Amygdala (tissue), 56 donors: ENCODE results near the gene TCF7L1.

Experiments
- DNase-seq, 56 donors: peaks; one replicate each; lab custom pipeline; 2025; lab: John Stamatoyannopoulos, UW

The TCF7L1 gene

GRCh38 chr2:85213901-85214512, 80.8 kb downstream of the TCF7L1 start:
- DNase-seq, result no peak

DNA sequence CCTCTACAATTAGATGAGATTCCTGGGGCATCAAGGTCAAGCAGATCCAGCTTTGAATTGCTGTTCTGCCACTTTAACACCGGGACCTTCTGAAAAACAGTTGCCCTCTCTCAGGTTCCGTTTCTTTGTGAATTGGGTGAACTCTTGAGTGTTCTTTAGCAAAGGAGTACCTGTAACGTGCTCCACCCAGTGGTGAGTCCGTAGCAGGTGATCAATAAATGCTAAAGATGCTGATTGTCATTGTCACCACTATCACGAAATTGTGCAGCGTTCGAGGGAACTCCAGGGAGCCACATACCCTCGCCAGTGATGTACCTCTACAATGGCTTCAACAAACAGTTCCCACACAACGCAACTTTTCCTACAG, 81.9 kb downstream of the TCF7L1 start:
- peak in 1 of 56 donors; percentile 35 for DNase-seq

DNA sequence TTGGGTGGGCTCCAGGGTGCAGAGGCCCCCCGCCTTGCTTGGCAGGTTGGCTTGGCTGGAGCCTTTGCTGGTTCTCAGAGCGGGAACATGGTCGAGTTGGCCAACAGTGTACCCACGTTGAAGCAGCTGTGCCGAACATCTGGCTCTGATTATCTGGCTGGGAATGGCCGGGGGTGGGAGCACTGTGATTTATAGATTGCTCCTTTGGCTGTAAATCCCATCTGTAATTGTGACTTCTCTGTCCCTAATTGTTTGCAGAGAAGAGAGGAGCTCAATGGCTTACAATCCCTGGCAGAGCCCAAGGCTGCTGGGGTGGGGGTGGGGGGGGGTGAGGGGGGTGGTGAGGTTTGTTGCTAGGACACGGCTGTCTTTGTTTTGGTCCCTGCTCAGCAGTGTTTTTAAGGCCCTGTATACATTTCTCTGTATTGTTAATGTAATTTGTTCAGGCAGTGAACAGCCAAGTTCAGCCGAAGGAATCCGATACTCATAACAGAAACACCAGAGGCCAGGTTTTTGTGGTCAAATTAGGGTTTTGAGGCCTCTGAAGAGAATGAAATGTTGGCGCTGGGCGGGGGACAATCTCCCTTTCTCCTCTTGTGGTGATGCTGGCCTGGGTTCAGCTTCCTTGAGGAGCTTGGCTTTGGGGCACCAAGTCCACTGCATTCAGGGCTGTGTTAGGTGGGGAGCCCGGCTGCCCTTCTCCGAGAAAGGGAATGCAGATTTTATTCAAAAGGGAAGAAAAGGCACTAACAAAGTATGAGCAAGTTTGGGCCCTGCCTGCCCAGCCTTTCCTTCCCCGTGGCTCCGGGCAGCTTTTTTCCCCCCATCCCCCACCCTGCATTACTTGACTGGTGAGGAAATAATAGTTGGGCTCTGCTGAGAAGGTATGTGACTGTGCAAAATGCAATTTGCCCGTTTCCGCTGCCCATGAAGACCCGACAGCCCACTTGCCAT, 82.5 kb downstream of the TCF7L1 start:
- DNase-seq, result peak in 51 of 56 donors; percentile 20 to 80 (median 57)

- no peak for DNase-seq
Observed at GRCh38 chr2:85216927-85217326, 83.7 kb downstream of the TCF7L1 start.

DNA sequence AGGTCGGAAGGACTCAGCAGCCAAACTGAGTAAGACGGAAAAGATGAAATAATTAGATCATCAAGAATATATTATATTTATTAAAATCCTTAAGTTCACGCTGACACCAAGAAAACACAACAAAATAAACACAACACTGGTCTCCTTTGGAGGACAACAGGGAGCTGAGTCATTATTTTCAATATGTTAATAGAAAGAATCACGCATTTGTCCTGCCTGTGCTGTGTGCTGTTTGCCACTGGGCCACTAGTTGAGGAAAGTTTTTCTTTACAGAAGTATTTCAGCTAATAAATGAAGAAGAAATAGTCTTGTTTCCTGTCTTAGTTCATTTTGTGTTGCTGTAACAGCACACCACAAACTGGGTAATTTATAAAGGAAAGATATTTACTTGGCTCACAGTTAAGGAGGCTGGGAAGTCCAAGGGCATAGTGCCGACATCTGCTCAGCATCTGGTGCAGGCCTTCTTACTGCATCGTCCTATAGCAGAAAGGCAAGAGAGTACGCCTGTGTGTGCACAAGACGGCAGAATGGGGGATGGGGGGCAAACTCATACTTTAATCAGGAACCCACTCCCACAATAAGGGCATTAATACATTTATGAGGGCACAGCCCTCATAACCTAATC, 88.0 kb downstream of the TCF7L1 start:
- DNase-seq, result no peak

GRCh38 chr2:85222792-85223191, 89.6 kb downstream of the TCF7L1 start:
- DNase-seq, result no peak

DNA sequence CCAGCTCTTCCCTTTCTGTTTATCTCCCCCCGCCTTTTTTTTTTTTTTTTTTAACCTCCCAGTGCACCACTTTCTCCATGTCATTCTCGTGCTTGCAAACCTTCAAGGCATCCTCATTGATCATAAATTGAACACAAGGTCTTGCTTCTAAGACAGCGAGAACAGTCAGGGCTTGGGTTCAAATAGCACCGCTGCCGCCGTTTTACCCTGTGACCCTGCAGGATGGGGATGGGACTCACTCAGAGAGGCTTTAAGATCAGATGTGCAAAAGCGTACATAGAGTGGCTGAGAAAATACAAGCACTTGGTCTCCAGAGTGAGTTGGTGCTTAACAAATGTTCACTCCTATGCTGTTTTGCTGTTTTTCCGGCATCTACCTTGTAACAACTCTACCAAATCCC, 93.6 kb downstream of the TCF7L1 start:
- no peak for DNase-seq

DNA sequence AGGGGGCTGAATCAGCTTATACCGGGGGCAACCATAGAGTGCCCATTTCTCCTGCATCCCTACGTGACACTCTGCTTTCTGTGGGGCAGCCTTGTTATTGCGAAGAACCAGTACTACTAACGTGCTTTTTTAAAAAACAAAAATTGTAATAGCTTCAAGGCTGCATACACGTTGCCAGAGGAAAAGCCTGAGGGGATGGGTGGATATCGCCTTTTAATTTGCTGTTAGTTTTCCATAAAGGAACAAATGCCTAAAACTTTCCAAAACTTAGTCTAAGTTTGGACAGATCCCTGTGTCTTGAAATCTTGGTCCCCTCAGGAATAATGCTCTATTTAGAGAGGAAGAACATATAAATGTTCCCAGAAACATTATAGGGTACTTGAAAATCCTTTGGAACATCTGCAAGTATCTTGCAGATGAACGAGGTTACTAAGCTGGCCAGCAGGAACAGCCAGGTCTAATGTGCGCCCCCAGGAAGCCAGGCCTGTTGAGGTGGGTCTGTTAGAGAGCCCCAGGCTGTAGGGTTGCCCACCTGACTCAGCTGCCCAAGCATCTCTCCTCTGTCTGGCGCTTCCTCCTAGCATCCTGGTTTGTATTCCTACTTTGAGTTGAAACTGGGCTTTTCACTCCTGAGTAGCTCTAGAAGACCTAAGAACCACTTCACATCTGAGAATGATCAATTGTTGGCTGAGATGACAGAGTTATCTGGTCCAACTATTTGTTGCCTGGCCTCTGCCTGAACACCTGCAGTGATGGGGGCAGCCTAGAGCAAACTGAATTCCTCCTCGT, 97.7 kb downstream of the TCF7L1 start:
- no peak for DNase-seq

GRCh38 chr2:85231468-85231805, 98.2 kb downstream of the TCF7L1 start:
- DNase-seq, result no peak

DNA sequence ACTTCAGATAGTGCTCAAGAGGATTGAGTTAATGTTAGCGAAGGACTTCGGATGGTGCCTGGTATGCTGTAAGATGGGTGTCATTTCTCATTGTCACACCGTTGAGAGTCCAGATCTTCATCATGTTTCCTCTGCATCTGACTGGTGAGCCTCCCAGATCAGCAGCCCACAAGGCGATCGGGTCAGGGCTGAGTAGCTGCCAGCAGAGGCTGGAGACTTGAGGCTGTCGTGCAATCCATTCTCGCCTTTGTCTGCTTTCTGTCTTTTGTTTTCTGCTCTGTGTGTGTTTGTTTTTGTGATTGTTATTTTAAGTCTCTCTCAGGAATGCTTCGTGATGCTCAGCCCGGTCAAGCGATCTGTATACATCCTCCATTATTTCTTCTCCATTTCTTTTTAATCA, 98.8 kb downstream of the TCF7L1 start:
- no peak for DNase-seq

DNA sequence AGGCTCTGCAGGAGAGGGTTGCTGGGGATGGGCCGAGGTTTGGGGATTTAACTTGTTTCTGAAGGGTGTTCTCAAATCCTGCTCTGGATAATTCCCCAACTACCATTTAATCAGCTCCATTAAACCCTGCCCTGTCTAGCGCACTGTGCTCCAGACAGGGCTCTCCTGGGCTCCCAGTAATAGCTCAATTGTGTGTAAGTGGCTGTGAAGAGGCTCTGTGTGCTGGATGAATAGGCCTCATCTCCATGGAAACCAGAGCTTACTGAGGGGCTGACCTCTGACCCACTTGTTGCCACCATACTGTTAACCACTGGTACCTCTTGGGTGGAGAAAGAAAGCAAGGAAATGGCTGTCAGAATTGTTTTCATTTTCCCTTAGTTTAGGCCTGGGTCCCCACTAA, 101.7 kb downstream of the TCF7L1 start:
- DNase-seq, result peak in 18 of 56 donors; percentile 6 to 47 (median 24)

- DNase-seq, result no peak
Observed at GRCh38 chr2:85235281-85235680, 102.1 kb downstream of the TCF7L1 start.

DNA sequence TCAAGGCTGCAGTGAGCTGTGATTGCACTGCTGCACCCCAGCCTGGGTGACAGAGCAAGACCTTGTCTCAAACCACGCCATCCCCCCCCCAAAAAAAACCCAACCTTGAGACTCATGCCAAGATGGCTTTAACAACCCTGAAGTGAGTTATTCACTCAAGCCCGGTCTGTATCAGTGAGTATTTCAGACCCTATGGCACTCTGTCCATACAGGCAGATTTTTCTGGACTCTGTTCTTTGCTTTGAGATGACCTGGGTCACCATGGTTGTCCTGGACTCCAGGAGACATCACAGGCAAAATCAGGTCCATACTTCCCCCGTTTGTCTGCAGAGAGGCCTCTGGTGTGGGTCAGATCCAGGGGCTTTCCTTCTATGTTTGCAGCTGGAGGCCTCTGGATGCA, 102.9 kb downstream of the TCF7L1 start:
- no peak for DNase-seq

- DNase-seq, result no peak
Observed at GRCh38 chr2:85237849-85238565, 104.8 kb downstream of the TCF7L1 start.

GRCh38 chr2:85238607-85239006, 105.4 kb downstream of the TCF7L1 start:
- no peak for DNase-seq

DNA sequence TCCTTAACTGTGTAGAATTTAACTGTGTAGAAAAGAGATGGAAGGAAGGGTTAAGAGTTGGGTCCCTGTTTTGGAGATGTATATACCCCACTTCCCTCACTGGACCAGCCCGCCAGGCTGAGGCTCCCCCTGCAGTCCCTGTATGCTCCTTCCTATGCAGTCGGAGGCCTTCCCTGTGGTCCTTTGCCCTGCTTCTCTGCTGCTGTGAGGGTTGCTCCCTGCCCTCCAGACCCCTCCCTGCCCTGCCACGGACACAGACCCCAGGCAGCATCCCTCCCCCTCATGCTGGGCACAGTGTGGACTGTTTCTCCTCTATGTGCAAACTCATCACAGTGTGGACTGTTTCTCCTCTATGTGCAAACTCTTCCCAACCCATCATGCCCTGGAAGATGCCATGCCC, 105.9 kb downstream of the TCF7L1 start:
- no peak for DNase-seq

DNA sequence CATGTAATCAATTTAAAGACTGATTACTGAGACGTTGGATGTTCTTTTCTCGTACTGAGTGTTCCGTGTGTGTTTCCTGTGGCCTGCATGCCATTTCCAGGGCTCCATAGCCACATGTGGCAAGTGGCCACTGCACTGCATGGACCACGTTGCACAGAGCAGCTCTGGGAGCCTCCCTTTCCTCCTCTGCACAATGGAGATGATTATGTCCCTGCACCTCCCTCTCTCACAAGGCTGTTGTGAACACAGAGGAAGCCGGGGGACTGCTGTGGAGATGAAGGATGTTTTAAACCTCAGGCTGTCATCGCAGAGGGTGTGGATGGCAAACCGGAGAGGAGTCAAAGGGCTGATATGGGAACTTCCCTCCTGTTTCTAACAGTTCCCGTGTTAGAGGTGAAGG, 106.9 kb downstream of the TCF7L1 start:
- peak in 2 of 56 donors; percentile 7 to 18 for DNase-seq

DNA sequence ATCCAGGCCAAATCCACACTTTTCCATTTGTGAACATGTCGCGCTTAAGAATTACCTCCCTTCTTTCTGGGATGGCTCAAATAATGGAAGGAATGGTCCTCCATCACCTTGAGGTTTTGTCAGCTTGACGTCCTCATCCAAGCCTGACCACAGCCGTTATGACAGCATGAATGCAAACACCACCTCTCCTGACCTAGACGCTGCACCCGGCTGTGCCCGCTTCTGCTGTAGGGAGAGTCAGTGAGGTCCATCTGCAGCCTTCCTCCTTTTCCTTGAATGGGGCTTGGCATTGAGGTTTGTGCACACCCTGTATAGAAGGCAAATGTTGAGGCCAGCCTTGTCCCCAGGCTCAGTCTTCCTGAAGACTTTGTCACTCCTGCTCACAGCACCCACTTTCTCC, 109.1 kb downstream of the TCF7L1 start:
- DNase-seq, result no peak

DNA sequence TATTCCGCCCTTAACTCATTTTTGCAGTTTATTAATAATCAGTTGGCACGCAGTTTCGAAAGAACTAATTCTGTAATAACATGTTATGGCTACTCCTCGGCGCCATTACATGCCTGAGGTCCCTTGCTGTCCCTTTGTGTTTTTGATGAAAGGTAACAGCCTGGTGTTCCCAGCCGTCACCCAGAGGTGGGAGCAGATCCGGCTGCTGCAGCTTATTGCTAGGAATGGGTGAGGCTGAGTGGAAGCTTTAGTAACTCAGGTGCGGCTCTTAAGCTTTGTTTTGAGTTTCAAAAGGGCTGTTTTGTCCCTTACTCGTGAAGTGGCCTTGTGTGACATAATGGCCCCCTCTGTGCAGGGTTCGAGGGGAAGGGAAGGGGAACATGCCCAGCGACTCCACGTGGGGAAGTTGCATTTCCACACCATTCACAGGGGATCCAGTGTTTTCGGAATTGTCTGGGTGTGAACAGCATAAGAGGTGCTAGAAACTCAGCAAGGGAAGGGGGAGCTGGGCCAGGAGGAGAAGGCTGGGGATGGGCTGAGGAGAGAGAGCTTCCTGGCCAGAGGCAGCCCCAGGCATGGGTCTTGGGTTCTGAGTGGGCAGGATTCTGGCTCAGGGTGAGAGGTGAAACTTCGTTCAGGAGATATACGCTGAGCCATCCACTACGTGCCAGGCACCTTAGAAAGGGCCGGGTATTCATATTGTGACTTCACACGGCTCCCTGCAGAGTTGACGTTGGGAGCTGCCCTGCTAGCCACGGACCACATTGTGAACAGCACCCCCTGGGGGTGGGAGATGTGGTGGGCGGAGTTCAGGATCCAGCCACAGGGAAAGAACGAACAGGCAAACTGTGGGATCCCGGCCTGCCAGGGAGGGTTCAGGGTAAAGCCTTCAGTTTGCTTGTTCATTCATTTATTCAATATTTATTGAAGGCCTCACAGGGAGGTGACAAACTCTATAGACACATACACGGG, 110.2 kb downstream of the TCF7L1 start:
- DNase-seq, result peak in 34 of 56 donors; percentile 11 to 70 (median 30)
